ENCODE data around the gene NHERF2.
A peak's percentile ranks its signal among the peaks of the same experiment; 100 is the strongest.

GRCh38 chr16:2016407-2016922 is 10.2 kb upstream of the NHERF2 start:
- TF ChIP-seq CTCF (IDR thresholded peaks at IDR 0.05) (peak; percentile 59), EZH2 (IDR thresholded peaks at IDR 0.05) (no peak)
